Measurements from ENCODE around the gene AKIRIN1.

Gene AKIRIN1

GRCh38 chr1:38990738-38991637 is at the start of gene AKIRIN1:
TSS of gene AKIRIN1 (plus strand) at chr1:38991276. CDS start at chr1:38991381, 105 bp downstream.
- Histone ChIP-seq H3K9ac (ENCODE audit: low read depth in 1 of 2, low read length in 2 of 2) (peak within 1 kb of the TSS; percentile 63 to 94), H3K36me3 (ENCODE audit: control insufficient read depth in 2 of 2, insufficient read depth in 2 of 2, low read length in 2 of 2) (peaks cover 0 to 4% of the 10 kb centered on the region in 2 donors), H3K4me1 (ENCODE audit: control insufficient read depth in 2 of 2, insufficient read depth in 2 of 2, low read length in 2 of 2) (peaks cover 10 to 22% of the 10 kb centered on the region in 2 donors), H3K9me3 (ENCODE audit: control insufficient read depth in 2 of 2, low read length in 2 of 2) (no peaks in the 10 kb centered on the region), H3K27ac (ENCODE audit: low read depth in 2 of 2, low read length in 2 of 2) (peak within 1 kb of the TSS; percentile 89 to 90), H3K27me3 (ENCODE audit: control insufficient read depth in 2 of 2, insufficient read depth in 2 of 2, low read length in 2 of 2) (no peaks in the 10 kb centered on the region), H3K4me3 (ENCODE audit: low read length in 2 of 2) (peak within 1 kb of the TSS; percentile 83 to 90)

DNA sequence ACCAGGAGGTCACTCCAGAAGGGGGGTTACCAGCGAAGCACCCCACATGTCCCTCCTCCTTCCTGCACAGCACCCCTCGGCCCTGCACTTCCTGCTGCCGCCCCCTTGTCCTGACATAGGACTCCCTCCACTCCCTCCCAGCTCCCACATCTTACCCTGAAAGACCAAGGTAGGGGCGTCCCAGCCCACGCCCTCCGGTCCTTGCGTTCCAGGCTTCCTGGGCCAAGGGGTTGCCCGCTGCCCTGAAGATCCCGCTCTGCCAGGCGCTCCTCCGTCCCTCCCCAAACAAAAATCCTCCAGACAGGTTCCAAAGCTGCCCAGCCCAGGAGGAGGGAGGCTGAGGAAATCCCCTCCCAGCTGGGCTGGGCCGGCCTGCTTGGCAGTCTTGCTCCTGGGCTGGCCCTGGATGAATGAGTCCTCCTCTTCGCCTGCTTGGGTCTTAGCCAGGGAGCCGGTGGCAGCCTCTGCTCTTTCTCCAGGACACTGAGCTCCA is 49.5 kb upstream of the AKIRIN1 start, which contains the start of gene RHBDL2:
Gene RHBDL2, minus strand, starts transcription at position 304 of the 493 bp plus-strand sequence. CDS start 22,618 bp downstream, outside the sequence.
- Histone ChIP-seq H3K27me3 (ENCODE audit: control insufficient read depth in 2 of 2, insufficient read depth in 2 of 2, low read length in 2 of 2) (no peaks in the 10 kb centered on the region), H3K4me1 (ENCODE audit: control insufficient read depth in 2 of 2, insufficient read depth in 2 of 2, low read length in 2 of 2) (peaks cover 8 to 18% of the 10 kb centered on the region in 2 donors), H3K36me3 (ENCODE audit: control insufficient read depth in 2 of 2, insufficient read depth in 2 of 2, low read length in 2 of 2) (no peaks in the 10 kb centered on the region), H3K9ac (ENCODE audit: low read depth in 1 of 2, low read length in 2 of 2) (peak within 1 kb of the TSS; percentile 84 to 88), H3K27ac (ENCODE audit: low read depth in 2 of 2, low read length in 2 of 2) (peak within 1 kb of the TSS; percentile 86 to 89), H3K4me3 (ENCODE audit: low read length in 2 of 2) (peak within 1 kb of the TSS; percentile 87), H3K9me3 (ENCODE audit: control insufficient read depth in 2 of 2, low read length in 2 of 2) (no peaks in the 10 kb centered on the region)

GRCh38 chr1:38942664-38943428 is 48.2 kb upstream of the AKIRIN1 start:
- Histone ChIP-seq H3K27me3 (ENCODE audit: control insufficient read depth in 2 of 2, insufficient read depth in 2 of 2, low read length in 2 of 2) (no peaks in the 10 kb centered on the region), H3K36me3 (ENCODE audit: control insufficient read depth in 2 of 2, insufficient read depth in 2 of 2, low read length in 2 of 2) (no peaks in the 10 kb centered on the region), H3K9me3 (ENCODE audit: control insufficient read depth in 2 of 2, low read length in 2 of 2) (no peaks in the 10 kb centered on the region), H3K4me1 (ENCODE audit: control insufficient read depth in 2 of 2, insufficient read depth in 2 of 2, low read length in 2 of 2) (peaks cover 8 to 18% of the 10 kb centered on the region in 2 donors), H3K4me3 (ENCODE audit: low read length in 2 of 2) (no peak overlapping the region), H3K27ac (ENCODE audit: low read depth in 2 of 2, low read length in 2 of 2) (no peak overlapping the region), H3K9ac (ENCODE audit: low read depth in 1 of 2, low read length in 2 of 2) (no peak overlapping the region)

DNA sequence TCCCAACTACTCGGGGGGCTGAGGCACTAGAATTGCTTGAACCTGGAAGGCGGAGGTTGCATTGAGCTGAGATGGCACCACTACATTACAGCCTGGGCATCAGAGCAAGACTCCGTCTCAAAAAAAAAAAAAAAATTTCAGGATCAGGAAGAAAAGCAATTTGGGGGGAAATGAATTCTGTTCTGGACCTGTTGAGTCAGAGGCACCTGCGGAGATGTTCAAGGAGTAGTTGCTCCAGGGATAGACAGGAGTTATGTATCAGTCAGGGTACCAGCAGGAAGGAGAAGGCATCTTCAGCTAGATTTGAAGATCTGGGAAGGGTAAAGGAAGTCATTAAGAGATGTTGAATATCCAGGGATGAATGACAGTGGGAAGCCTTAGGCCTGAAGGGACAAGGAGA is 46.5 kb upstream of the AKIRIN1 start:
- Histone ChIP-seq H3K36me3 (ENCODE audit: control insufficient read depth in 2 of 2, insufficient read depth in 2 of 2, low read length in 2 of 2) (no peaks in the 10 kb centered on the region), H3K4me3 (ENCODE audit: low read length in 2 of 2) (no peak overlapping the region), H3K27me3 (ENCODE audit: control insufficient read depth in 2 of 2, insufficient read depth in 2 of 2, low read length in 2 of 2) (no peaks in the 10 kb centered on the region), H3K9me3 (ENCODE audit: control insufficient read depth in 2 of 2, low read length in 2 of 2) (no peaks in the 10 kb centered on the region), H3K9ac (ENCODE audit: low read depth in 1 of 2, low read length in 2 of 2) (no peak overlapping the region), H3K27ac (ENCODE audit: low read depth in 2 of 2, low read length in 2 of 2) (no peak overlapping the region), H3K4me1 (ENCODE audit: control insufficient read depth in 2 of 2, insufficient read depth in 2 of 2, low read length in 2 of 2) (peaks cover 8 to 18% of the 10 kb centered on the region in 2 donors)

DNA sequence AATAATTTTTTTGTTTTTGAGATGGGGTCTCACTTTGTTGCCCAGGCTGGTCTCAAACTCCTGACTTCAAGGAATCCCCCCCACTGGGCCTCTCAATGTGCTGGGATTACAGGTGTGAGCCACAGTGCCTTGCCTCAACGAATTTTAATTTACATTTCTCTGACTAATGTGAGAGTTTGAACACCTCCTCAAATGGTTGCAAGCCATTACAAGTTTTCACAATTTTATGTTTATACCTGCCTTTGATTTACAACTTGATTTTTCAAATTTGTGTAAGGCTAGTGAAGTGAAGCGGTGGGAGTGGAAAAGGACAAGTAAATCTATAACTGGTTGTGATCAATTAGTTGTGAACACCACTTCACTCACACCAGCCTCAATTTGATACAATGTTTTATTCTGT is 40.5 kb upstream of the AKIRIN1 start:
- Histone ChIP-seq H3K9ac (ENCODE audit: low read depth in 1 of 2, low read length in 2 of 2) (no peak overlapping the region), H3K9me3 (ENCODE audit: control insufficient read depth in 2 of 2, low read length in 2 of 2) (no peaks in the 10 kb centered on the region), H3K4me1 (ENCODE audit: control insufficient read depth in 2 of 2, insufficient read depth in 2 of 2, low read length in 2 of 2) (no peaks in the 10 kb centered on the region), H3K27ac (ENCODE audit: low read depth in 2 of 2, low read length in 2 of 2) (no peak overlapping the region), H3K36me3 (ENCODE audit: control insufficient read depth in 2 of 2, insufficient read depth in 2 of 2, low read length in 2 of 2) (no peaks in the 10 kb centered on the region), H3K27me3 (ENCODE audit: control insufficient read depth in 2 of 2, insufficient read depth in 2 of 2, low read length in 2 of 2) (no peaks in the 10 kb centered on the region), H3K4me3 (ENCODE audit: low read length in 2 of 2) (no peak overlapping the region)

GRCh38 chr1:38953433-38953860 is 37.6 kb upstream of the AKIRIN1 start:
- H3K36me3 ChIP-seq (ENCODE audit: control insufficient read depth in 2 of 2, insufficient read depth in 2 of 2, low read length in 2 of 2): no peaks in the 10 kb centered on the region
- no peaks in the 10 kb centered on the region for H3K4me1 ChIP-seq (ENCODE audit: control insufficient read depth in 2 of 2, insufficient read depth in 2 of 2, low read length in 2 of 2)
- no peak overlapping the region for H3K9ac ChIP-seq (ENCODE audit: low read depth in 1 of 2, low read length in 2 of 2)
- H3K9me3 ChIP-seq (ENCODE audit: control insufficient read depth in 2 of 2, low read length in 2 of 2): no peaks in the 10 kb centered on the region
- H3K27me3 ChIP-seq (ENCODE audit: control insufficient read depth in 2 of 2, insufficient read depth in 2 of 2, low read length in 2 of 2): no peaks in the 10 kb centered on the region
- no peak overlapping the region for H3K4me3 ChIP-seq (ENCODE audit: low read length in 2 of 2)
- no peak overlapping the region for H3K27ac ChIP-seq (ENCODE audit: low read depth in 2 of 2, low read length in 2 of 2)

- H3K4me1 ChIP-seq (ENCODE audit: control insufficient read depth in 2 of 2, insufficient read depth in 2 of 2, low read length in 2 of 2): no peaks in the 10 kb centered on the region
- no peaks in the 10 kb centered on the region for H3K9me3 ChIP-seq (ENCODE audit: control insufficient read depth in 2 of 2, low read length in 2 of 2)
- no peaks in the 10 kb centered on the region for H3K27me3 ChIP-seq (ENCODE audit: control insufficient read depth in 2 of 2, insufficient read depth in 2 of 2, low read length in 2 of 2)
- H3K4me3 ChIP-seq (ENCODE audit: low read length in 2 of 2): no peak overlapping the region
- H3K27ac ChIP-seq (ENCODE audit: low read depth in 2 of 2, low read length in 2 of 2): no peak overlapping the region
- H3K9ac ChIP-seq (ENCODE audit: low read depth in 1 of 2, low read length in 2 of 2): no peak overlapping the region
- no peaks in the 10 kb centered on the region for H3K36me3 ChIP-seq (ENCODE audit: control insufficient read depth in 2 of 2, insufficient read depth in 2 of 2, low read length in 2 of 2)
Measured at GRCh38 chr1:38958967-38959366, 32.1 kb upstream of the AKIRIN1 start.

DNA sequence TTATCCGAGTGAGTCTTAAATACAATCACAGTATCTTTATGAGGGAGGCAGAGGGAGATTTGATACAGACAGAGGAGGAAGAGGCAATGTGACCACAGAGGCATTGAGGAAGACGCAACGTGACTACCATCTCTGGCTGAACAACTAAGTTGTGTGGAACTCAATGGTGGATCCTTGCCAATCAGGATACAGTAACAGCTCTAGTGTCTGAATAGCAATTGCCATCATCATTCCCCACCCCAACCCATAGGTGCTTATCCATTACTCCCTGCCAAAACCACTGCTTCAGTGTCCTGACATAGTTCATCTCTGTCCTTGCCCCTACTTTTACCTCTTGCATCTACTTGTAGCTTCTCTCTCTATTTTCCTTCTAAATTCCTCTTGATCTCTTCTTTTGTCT is 29.0 kb upstream of the AKIRIN1 start:
- Histone ChIP-seq H3K9me3 (ENCODE audit: control insufficient read depth in 2 of 2, low read length in 2 of 2) (no peaks in the 10 kb centered on the region), H3K4me1 (ENCODE audit: control insufficient read depth in 2 of 2, insufficient read depth in 2 of 2, low read length in 2 of 2) (no peaks in the 10 kb centered on the region), H3K36me3 (ENCODE audit: control insufficient read depth in 2 of 2, insufficient read depth in 2 of 2, low read length in 2 of 2) (no peaks in the 10 kb centered on the region), H3K27ac (ENCODE audit: low read depth in 2 of 2, low read length in 2 of 2) (no peak overlapping the region), H3K27me3 (ENCODE audit: control insufficient read depth in 2 of 2, insufficient read depth in 2 of 2, low read length in 2 of 2) (no peaks in the 10 kb centered on the region), H3K4me3 (ENCODE audit: low read length in 2 of 2) (no peak overlapping the region), H3K9ac (ENCODE audit: low read depth in 1 of 2, low read length in 2 of 2) (no peak overlapping the region)

DNA sequence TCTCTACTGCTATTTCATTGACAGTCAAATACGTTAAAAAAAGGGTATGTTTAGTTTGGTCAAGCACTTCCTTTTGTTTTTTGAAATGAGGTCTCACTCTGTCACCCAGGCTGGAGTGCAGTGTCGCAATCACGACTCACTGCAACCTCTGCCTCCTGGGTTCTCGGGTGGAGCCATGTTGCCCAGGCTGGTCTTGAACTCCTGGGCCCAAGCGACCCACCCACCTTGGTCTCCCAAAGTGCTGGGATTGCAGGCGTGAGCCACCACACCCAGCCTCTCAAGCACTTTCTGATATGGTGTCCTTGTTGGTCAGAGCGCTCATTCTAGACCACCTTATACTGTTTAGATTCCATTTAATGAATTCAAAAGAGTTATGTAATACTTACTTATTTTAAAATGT is 28.5 kb upstream of the AKIRIN1 start:
- Histone ChIP-seq H3K9ac (ENCODE audit: low read depth in 1 of 2, low read length in 2 of 2) (no peak overlapping the region), H3K27ac (ENCODE audit: low read depth in 2 of 2, low read length in 2 of 2) (no peak overlapping the region)

GRCh38 chr1:38964140-38964548 is 26.9 kb upstream of the AKIRIN1 start:
- peaks cover 2 to 4% of the 10 kb centered on the region in 2 donors for H3K4me1 ChIP-seq (ENCODE audit: control insufficient read depth in 2 of 2, insufficient read depth in 2 of 2, low read length in 2 of 2)
- no peaks in the 10 kb centered on the region for H3K9me3 ChIP-seq (ENCODE audit: control insufficient read depth in 2 of 2, low read length in 2 of 2)
- no peaks in the 10 kb centered on the region for H3K27me3 ChIP-seq (ENCODE audit: control insufficient read depth in 2 of 2, insufficient read depth in 2 of 2, low read length in 2 of 2)
- H3K36me3 ChIP-seq (ENCODE audit: control insufficient read depth in 2 of 2, insufficient read depth in 2 of 2, low read length in 2 of 2): no peaks in the 10 kb centered on the region
- no peak overlapping the region for H3K9ac ChIP-seq (ENCODE audit: low read depth in 1 of 2, low read length in 2 of 2)
- no peak overlapping the region for H3K4me3 ChIP-seq (ENCODE audit: low read length in 2 of 2)
- no peak overlapping the region for H3K27ac ChIP-seq (ENCODE audit: low read depth in 2 of 2, low read length in 2 of 2)

More for the DNA sequence above, 28.5 kb upstream of the AKIRIN1 start:
- no peaks in the 10 kb centered on the region for H3K9me3 ChIP-seq (ENCODE audit: control insufficient read depth in 2 of 2, low read length in 2 of 2)
- H3K4me3 ChIP-seq (ENCODE audit: low read length in 2 of 2): no peak overlapping the region
- H3K27me3 ChIP-seq (ENCODE audit: control insufficient read depth in 2 of 2, insufficient read depth in 2 of 2, low read length in 2 of 2): no peaks in the 10 kb centered on the region
- H3K36me3 ChIP-seq (ENCODE audit: control insufficient read depth in 2 of 2, insufficient read depth in 2 of 2, low read length in 2 of 2): no peaks in the 10 kb centered on the region
- no peaks in the 10 kb centered on the region for H3K4me1 ChIP-seq (ENCODE audit: control insufficient read depth in 2 of 2, insufficient read depth in 2 of 2, low read length in 2 of 2)

All from mucosa of rectum (tissue), 2 donors.